GM18517 (cell line): ENCODE results near the gene ZCCHC2.

ENCODE experiments used
- ATAC-seq: cut with Tn5 transposase; IDR thresholded peaks from one replicate; pipeline ENCODE4 v1.9.1; 2021; ENCODE audit warnings: mild to moderate bottlenecking, moderate library complexity; ENCODE audit not compliant: unreplicated experiment

Gene ZCCHC2

GRCh38 chr18:62537042-62537894 is 14.4 kb downstream of the ZCCHC2 start:
- no peak for ATAC-seq

GRCh38 chr18:62537946-62538345 is 15.1 kb downstream of the ZCCHC2 start:
- ATAC-seq: no peak

GRCh38 chr18:62538881-62539280 is 16.1 kb downstream of the ZCCHC2 start:
- no peak for ATAC-seq

GRCh38 chr18:62539284-62540165 is 16.7 kb downstream of the ZCCHC2 start:
- ATAC-seq: no peak

- ATAC-seq: no peak
Measured at GRCh38 chr18:62543021-62543420, 20.2 kb downstream of the ZCCHC2 start.

GRCh38 chr18:62545098-62545497 is 22.3 kb downstream of the ZCCHC2 start:
- ATAC-seq: no peak

GRCh38 chr18:62549755-62550154 is 26.9 kb downstream of the ZCCHC2 start:
- ATAC-seq: no peak

GRCh38 chr18:62550746-62551145 is 27.9 kb downstream of the ZCCHC2 start:
- ATAC-seq: no peak

GRCh38 chr18:62551972-62552513 is 29.2 kb downstream of the ZCCHC2 start:
- no peak for ATAC-seq

- ATAC-seq: no peak
Measured at GRCh38 chr18:62554061-62554815, 31.4 kb downstream of the ZCCHC2 start.

GRCh38 chr18:62555135-62555534 is 32.3 kb downstream of the ZCCHC2 start:
- ATAC-seq: no peak

GRCh38 chr18:62556397-62556796 is 33.6 kb downstream of the ZCCHC2 start:
- ATAC-seq: no peak

GRCh38 chr18:62558015-62558663 is 35.3 kb downstream of the ZCCHC2 start:
- no peak for ATAC-seq

GRCh38 chr18:62564044-62564443 is 41.2 kb downstream of the ZCCHC2 start:
- no peak for ATAC-seq

GRCh38 chr18:62566199-62566598 is 43.4 kb downstream of the ZCCHC2 start:
- no peak for ATAC-seq

GRCh38 chr18:62566818-62567217 is 44.0 kb downstream of the ZCCHC2 start:
- no peak for ATAC-seq

- ATAC-seq: no peak
Measured at GRCh38 chr18:62569081-62569655, 46.3 kb downstream of the ZCCHC2 start.

GRCh38 chr18:62571037-62571436 is 48.2 kb downstream of the ZCCHC2 start:
- ATAC-seq: no peak

GRCh38 chr18:62571648-62572047 is 48.8 kb downstream of the ZCCHC2 start:
- no peak for ATAC-seq

- ATAC-seq: no peak
Measured at GRCh38 chr18:62572456-62572855, 49.6 kb downstream of the ZCCHC2 start.
